GM23248 (cell line): ENCODE measurements around the gene XRN2. TPM values are rescaled to one million over a fixed set of nuclear protein-coding genes. Genes with fewer than 3 reads are reported as not detected.

Experiments used
- DNase-seq: peaks from one replicate; pipeline ENCODE4 v3.0.0-alpha.2; 2015
- H2AFZ ChIP-seq: fragments of 200-600 bp; sonication (generic); 2 replicates; pipeline ENCODE4 v1.6.1; 2016; ENCODE audit warnings: antibody characterized with exemption
- H3F3A ChIP-seq: fragments of 200-600 bp; sonication (generic); 2 replicates; pipeline ENCODE4 v1.6.1; 2016; ENCODE audit warnings: mild to moderate bottlenecking, antibody characterized with exemption, mixed run types; ENCODE audit not compliant: insufficient read depth
- H3K27ac ChIP-seq: fragments of 200-600 bp; sonication (generic); 2 replicates; pipeline ENCODE4 v1.5.1; 2016; ENCODE audit warnings: mild to moderate bottlenecking
- H3K27me3 ChIP-seq: fragments of 200-600 bp; sonication (generic); replicated peaks from 2 replicates; pipeline ENCODE4 v1.6.1; 2016; ENCODE audit warnings: mild to moderate bottlenecking; ENCODE audit not compliant: insufficient read depth
- H3K36me3 ChIP-seq: fragments of 200-600 bp; sonication (generic); 2 replicates; pipeline ENCODE4 v1.6.1; 2016; ENCODE audit warnings: low read depth, mild to moderate bottlenecking
- H3K4me1 ChIP-seq: fragments of 200-600 bp; sonication (generic); 2 replicates; pipeline ENCODE4 v1.6.1; 2016; ENCODE audit warnings: mild to moderate bottlenecking; ENCODE audit not compliant: insufficient read depth
- H3K4me2 ChIP-seq: fragments of 200-600 bp; sonication (generic); one replicate; pipeline ENCODE4 v1.6.1; 2016; ENCODE audit warnings: mild to moderate bottlenecking; ENCODE audit not compliant: unreplicated experiment
- H3K4me3 ChIP-seq: fragments of 200-600 bp; sonication (generic); 2 replicates; pipeline ENCODE4 v1.5.1; 2016; ENCODE audit warnings: mild to moderate bottlenecking
- H3K79me2 ChIP-seq: fragments of 200-600 bp; sonication (generic); 2 replicates; pipeline ENCODE4 v1.6.1; 2016; ENCODE audit warnings: mild to moderate bottlenecking; ENCODE audit not compliant: insufficient read depth
- H3K9ac ChIP-seq: fragments of 200-600 bp; sonication (generic); 2 replicates; pipeline ENCODE4 v1.6.1; 2016; ENCODE audit warnings: mild to moderate bottlenecking
- H3K9me2 ChIP-seq: fragments of 200-600 bp; sonication (generic); 2 replicates; pipeline ENCODE4 v1.6.1; 2016; ENCODE audit warnings: mixed run types, mild to moderate bottlenecking, moderate library complexity; ENCODE audit not compliant: insufficient read depth
- H3K9me3 ChIP-seq: fragments of 200-600 bp; sonication (generic); one replicate; pipeline ENCODE4 v1.6.1; 2017; ENCODE audit warnings: low read depth
- H4K20me1 ChIP-seq: fragments of 200-600 bp; sonication (generic); 2 replicates; pipeline ENCODE4 v1.6.0; 2016; ENCODE audit not compliant: insufficient read depth
- EZH2 ChIP-seq: fragments of 200-600 bp; sonication (generic); IDR thresholded peaks from 2 replicates; pipeline ENCODE4 v1.6.1; 2018; ENCODE audit warnings: antibody characterized with exemption, mild to moderate bottlenecking; ENCODE audit not compliant: insufficient read depth, poor library complexity, severe bottlenecking
- EZH2phosphoT487 ChIP-seq: fragments of 200-600 bp; sonication (generic); IDR thresholded peaks from 2 replicates; pipeline ENCODE4 v1.6.1; 2018; ENCODE audit warnings: antibody characterized with exemption, moderate library complexity, mild to moderate bottlenecking, low read depth; ENCODE audit not compliant: insufficient read depth
- WGBS, 2 experiments: methylation state at CpG; one replicate each; pipeline ENCODE4 v1.1.6; 2015 to 2017; ENCODE audit warnings: low lambda C conversion rate in 2 of 2, low coverage in 1 of 2; ENCODE audit errors: missing lambda C conversion rate in 2 of 2; 5-methylcytosine and 5-hydroxymethylcytosine counted together
- in situ Hi-C: fragments of 300-500 bp; cut with MboI; formaldehyde crosslinking; loops from 2 replicates; pipeline ENCODE4 v1.15.0; 2020
- polyA plus RNA-seq: library from polyadenylated mRNA; unstranded; fragments of >200 nt; fragmentation: Nextera tagmentation; extraction: Ambion mirVana; gene quantifications from 2 replicates; pipeline ENCODE4 v1.2.1, GENCODE V29; 2016
- total RNA-seq: library from RNA; depleted of rRNA; stranded (reverse); fragments of >200 nt; shearing (Covaris generic); gene quantifications from 2 replicates; pipeline ENCODE4 v1.2.3, GENCODE V29; 2014

Gene XRN2
- total and polyA plus RNA-seq, 2 experiments from 2014 or later: 55.0 to 78.9 TPM

GRCh38 chr20:21322921-21323331, 19.8 kb downstream of the XRN2 start:
- Histone ChIP-seq H3K36me3 (no peaks in the 10 kb centered on the region), H3K79me2 (peaks cover 100% of the 10 kb centered on the region), H3K4me3 (no peak overlapping the region), H3K4me1 (peaks cover 50% of the 10 kb centered on the region), H3F3A (peaks cover 27% of the 10 kb centered on the region), H4K20me1 (peaks cover 35% of the 10 kb centered on the region), H3K27ac (0 out of 2 replicates have a peak overlapping the region, but pooled peaks have one; percentile 2), H3K9ac (no peak overlapping the region), H3K9me2 (no peaks in the 10 kb centered on the region; the same call in 1 of the 2 replicates), H3K27me3 (no peaks in the 10 kb centered on the region), H3K4me2 (no peak overlapping the region), H3K9me3 (no peaks in the 10 kb centered on the region), H2AFZ (no peak overlapping the region)
- in situ Hi-C loops: no loop called here
- no peak for TF ChIP-seq EZH2
- WGBS, 2 experiments: 86 to 90% methylated on average over 3 of the region's 3 CpGs
- DNase-seq: peak; percentile 15

DNA sequence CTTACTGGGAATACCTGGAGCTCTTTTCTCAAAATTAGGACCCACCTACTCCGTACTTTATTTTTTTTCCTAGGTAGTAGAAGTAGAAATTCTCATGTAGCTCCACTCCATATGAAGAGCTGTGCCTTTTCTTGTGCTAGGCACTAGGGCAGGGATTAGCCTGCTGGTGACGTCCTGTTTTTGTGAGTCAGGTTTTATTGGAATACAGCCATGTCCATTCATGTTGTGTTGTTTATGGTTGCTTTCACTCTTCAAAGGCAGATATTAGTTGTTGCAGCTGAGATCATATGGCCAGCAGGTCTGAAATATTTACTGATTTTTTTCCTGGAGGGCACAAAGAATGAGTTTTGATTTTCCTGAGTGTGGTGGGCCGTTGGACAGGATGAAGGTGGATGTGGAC, 20.5 kb downstream of the XRN2 start:
- peaks cover 20% of the 10 kb centered on the region for H3F3A ChIP-seq
- H2AFZ ChIP-seq: no peak overlapping the region
- H3K27ac ChIP-seq: peak overlapping the region; percentile 2; the same call in 1 of the 2 replicates
- in situ Hi-C loops: no loop called here
- TF ChIP-seq EZH2phosphoT487 (no peak), EZH2 (no peak)
- DNase-seq: peak; percentile 86
- peak overlapping the region; percentile 16 for H3K4me2 ChIP-seq
- H3K9me3 ChIP-seq: no peaks in the 10 kb centered on the region
- WGBS, 2 experiments: 47 to 56% methylated on average over 3 of the region's 3 CpGs
- H3K4me1 ChIP-seq: peaks cover 43% of the 10 kb centered on the region
- no peaks in the 10 kb centered on the region for H3K27me3 ChIP-seq
- H3K79me2 ChIP-seq: peaks cover 100% of the 10 kb centered on the region
- no peak overlapping the region for H3K9ac ChIP-seq
- H3K9me2 ChIP-seq: no peaks in the 10 kb centered on the region
- H3K4me3 ChIP-seq: no peak overlapping the region
- H3K36me3 ChIP-seq: no peaks in the 10 kb centered on the region
- peaks cover 28% of the 10 kb centered on the region for H4K20me1 ChIP-seq

- in situ Hi-C loops: no loop called here
- H3K9ac ChIP-seq: no peak overlapping the region
- 93 to 100% methylated on average over 2 of the region's 2 CpGs for WGBS, 2 experiments
- peak overlapping the region; percentile 16 for H3K4me2 ChIP-seq
- peaks cover 38% of the 10 kb centered on the region for H3K4me1 ChIP-seq
- DNase-seq: no peak
- H3K27ac ChIP-seq: peak overlapping the region; percentile 2; the same call in 1 of the 2 replicates
- peaks cover 23% of the 10 kb centered on the region for H4K20me1 ChIP-seq
- peaks cover 100% of the 10 kb centered on the region for H3K79me2 ChIP-seq
- H3K4me3 ChIP-seq: no peak overlapping the region
- H3K9me3 ChIP-seq: no peaks in the 10 kb centered on the region
- H3K9me2 ChIP-seq: no peaks in the 10 kb centered on the region
- H3K36me3 ChIP-seq: no peaks in the 10 kb centered on the region
- H3F3A ChIP-seq: peaks cover 19% of the 10 kb centered on the region; the same call in 1 of the 2 replicates
- no peak for TF ChIP-seq EZH2
- no peak overlapping the region for H2AFZ ChIP-seq
- no peaks in the 10 kb centered on the region for H3K27me3 ChIP-seq
These were observed 21.0 kb downstream of the XRN2 start for GRCh38 chr20:21324126-21324525.

GRCh38 chr20:21325296-21325695, 22.2 kb downstream of the XRN2 start:
- Histone ChIP-seq H3K36me3 (0 out of 2 replicates have a peak, but pooled peaks cover under 1% of the 10 kb centered on the region), H3K9ac (no peak overlapping the region), H3F3A (peaks cover 19% of the 10 kb centered on the region; the same call in 1 of the 2 replicates), H2AFZ (no peak overlapping the region), H3K4me1 (peaks cover 33% of the 10 kb centered on the region), H4K20me1 (peaks cover 20% of the 10 kb centered on the region), H3K9me2 (no peaks in the 10 kb centered on the region), H3K79me2 (peaks cover 100% of the 10 kb centered on the region), H3K27me3 (no peaks in the 10 kb centered on the region), H3K27ac (no peak overlapping the region), H3K4me2 (no peak overlapping the region), H3K9me3 (no peaks in the 10 kb centered on the region), H3K4me3 (no peak overlapping the region)
- in situ Hi-C loops: no loop called here
- no peak for DNase-seq
- TF ChIP-seq EZH2 (no peak), EZH2phosphoT487 (no peak)
- WGBS, 2 experiments: 86 to 97% methylated on average over 1 of the region's 1 CpG

DNA sequence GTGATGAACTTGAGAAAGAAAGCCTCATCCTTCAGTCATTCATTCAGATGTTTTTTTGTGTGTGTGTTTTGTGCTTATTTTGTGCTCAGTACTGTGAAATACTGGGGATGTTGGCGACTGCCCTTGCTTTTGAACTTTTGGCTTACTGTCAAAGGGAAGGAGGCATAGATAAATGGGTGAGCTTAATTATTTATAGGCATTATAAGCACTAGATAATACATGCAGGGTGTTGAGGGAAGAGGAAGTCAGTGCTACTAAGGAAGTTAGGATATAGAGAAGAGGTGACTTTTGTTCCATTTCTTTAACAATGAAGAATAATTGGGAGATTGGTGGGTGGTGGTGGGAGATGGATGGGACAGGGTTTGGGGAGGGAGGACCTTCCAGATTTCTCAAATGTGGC, 23.6 kb downstream of the XRN2 start:
- 97 to 100% methylated on average over 1 of the region's 1 CpG for WGBS, 2 experiments
- H3K79me2 ChIP-seq: peaks cover 100% of the 10 kb centered on the region
- H3K27me3 ChIP-seq: no peaks in the 10 kb centered on the region
- H4K20me1 ChIP-seq: peaks cover 16% of the 10 kb centered on the region
- H3K9me2 ChIP-seq: no peaks in the 10 kb centered on the region
- in situ Hi-C loops: no loop called here
- no peak for DNase-seq
- peaks cover 12% of the 10 kb centered on the region; the same call in 1 of the 2 replicates for H3K36me3 ChIP-seq
- H3K4me1 ChIP-seq: peaks cover 33% of the 10 kb centered on the region
- H3K4me3 ChIP-seq: no peak overlapping the region
- no peak overlapping the region for H2AFZ ChIP-seq
- TF ChIP-seq EZH2phosphoT487: no peak
- no peak for TF ChIP-seq EZH2
- peaks cover 19% of the 10 kb centered on the region; the same call in 1 of the 2 replicates for H3F3A ChIP-seq
- H3K9ac ChIP-seq: no peak overlapping the region
- H3K9me3 ChIP-seq: no peaks in the 10 kb centered on the region
- no peak overlapping the region for H3K27ac ChIP-seq
- no peak overlapping the region for H3K4me2 ChIP-seq
